ENCODE results near the gene HSD3B7. TPM values are rescaled to one million over a fixed set of nuclear protein-coding genes. Genes with fewer than 3 reads are reported as not detected.

The HSD3B7 gene
- total RNA-seq, 4 donors from 2014 or later: 38.8 to 59.1 (median 52.2) TPM

GRCh38 chr16:30953511-30954124 is 31.4 kb upstream of the HSD3B7 start:
- H3K4me1 ChIP-seq: peaks cover 2 to 42% (median 9%) of the 10 kb centered on the region in 4 donors
- TF ChIP-seq POLR2A (IDR thresholded peaks at IDR 0.05) (no peak), CTCF (IDR thresholded peaks at IDR 0.05) (peak in 5 of 6 experiments; percentile 55 to 63 (median 60))
- H3K27me3 ChIP-seq: no peaks in the 10 kb centered on the region
- H3K9me3 ChIP-seq: no peaks in the 10 kb centered on the region
- peak overlapping the region in 2 of 4 donors; percentile 25 to 27 for H3K27ac ChIP-seq
- H3K36me3 ChIP-seq: no peaks in the 10 kb centered on the region
- peak; percentile 62 to 79 (median 76) for DNase-seq
- H3K4me3 ChIP-seq: no peak overlapping the region

- H3K36me3 ChIP-seq: peaks cover 0 to 10% (median 0%) of the 10 kb centered on the region in 3 donors
These were observed 30.0 kb upstream of the HSD3B7 start for GRCh38 chr16:30954993-30955392.

GRCh38 chr16:30956601-30957455 is 28.2 kb upstream of the HSD3B7 start:
- peaks cover 2 to 29% (median 8%) of the 10 kb centered on the region in 4 donors for H3K4me1 ChIP-seq
- H3K27ac ChIP-seq: peak overlapping the region; percentile 89 to 99 (median 95)
- DNase-seq: peak; percentile 77 to 91 (median 90)
- no peaks in the 10 kb centered on the region for H3K27me3 ChIP-seq
- peak overlapping the region; percentile 67 to 93 (median 83) for H3K4me3 ChIP-seq
- peaks cover 0 to 26% (median 0%) of the 10 kb centered on the region in 3 donors for H3K36me3 ChIP-seq
- peak in 2 of 6 experiments; percentile 11 to 29 for TF ChIP-seq CTCF (IDR thresholded peaks at IDR 0.05)
- no peak for TF ChIP-seq POLR2A (IDR thresholded peaks at IDR 0.05)
- no peaks in the 10 kb centered on the region for H3K9me3 ChIP-seq

More at GRCh38 chr16:30954993-30955392, 30.0 kb upstream of the HSD3B7 start:
- no peak overlapping the region for H3K4me3 ChIP-seq
- no peaks in the 10 kb centered on the region for H3K9me3 ChIP-seq
- no peak for DNase-seq
- H3K4me1 ChIP-seq: peaks cover 2 to 46% (median 15%) of the 10 kb centered on the region in 4 donors
- H3K27ac ChIP-seq: no peak overlapping the region
- H3K27me3 ChIP-seq: no peaks in the 10 kb centered on the region
- TF ChIP-seq CTCF (IDR thresholded peaks at IDR 0.05): no peak
- no peak for TF ChIP-seq POLR2A (IDR thresholded peaks at IDR 0.05)

GRCh38 chr16:30957456-30958174 is 27.4 kb upstream of the HSD3B7 start, which contains the start of gene SETD1A:
Gene SETD1A, plus strand, starts transcription at chr16:30957754. Its CDS starts 978 bp downstream, at chr16:30958732.
- no peaks in the 10 kb centered on the region for H3K9me3 ChIP-seq
- peaks cover 2 to 29% (median 8%) of the 10 kb centered on the region in 4 donors for H3K4me1 ChIP-seq
- H3K4me3 ChIP-seq: peak within 1 kb of the TSS; percentile 67 to 93 (median 83)
- peak; percentile 97 to 98 (median 98) for DNase-seq
- no peaks in the 10 kb centered on the region for H3K27me3 ChIP-seq
- peaks cover 0 to 34% (median 0%) of the 10 kb centered on the region in 3 donors for H3K36me3 ChIP-seq
- TF ChIP-seq CTCF (IDR thresholded peaks at IDR 0.05) (peak in 4 of 6 experiments; percentile 2 to 31 (median 28)), POLR2A (IDR thresholded peaks at IDR 0.05) (peak in 1 of 2 donors; percentile 60)
- peak within 1 kb of the TSS; percentile 89 to 99 (median 95) for H3K27ac ChIP-seq

Data from Peyer's patch (tissue), 4 donors.